GM18526 (cell line): ENCODE measurements around the gene KRABD2.

Source experiments
- POLR2A ChIP-seq: IDR thresholded peaks from 3 replicates; pipeline ENCODE4 v1.6.1; 2011; ENCODE audit not compliant: insufficient read length; ENCODE audit errors: extremely low read depth

The KRABD2 gene

DNA sequence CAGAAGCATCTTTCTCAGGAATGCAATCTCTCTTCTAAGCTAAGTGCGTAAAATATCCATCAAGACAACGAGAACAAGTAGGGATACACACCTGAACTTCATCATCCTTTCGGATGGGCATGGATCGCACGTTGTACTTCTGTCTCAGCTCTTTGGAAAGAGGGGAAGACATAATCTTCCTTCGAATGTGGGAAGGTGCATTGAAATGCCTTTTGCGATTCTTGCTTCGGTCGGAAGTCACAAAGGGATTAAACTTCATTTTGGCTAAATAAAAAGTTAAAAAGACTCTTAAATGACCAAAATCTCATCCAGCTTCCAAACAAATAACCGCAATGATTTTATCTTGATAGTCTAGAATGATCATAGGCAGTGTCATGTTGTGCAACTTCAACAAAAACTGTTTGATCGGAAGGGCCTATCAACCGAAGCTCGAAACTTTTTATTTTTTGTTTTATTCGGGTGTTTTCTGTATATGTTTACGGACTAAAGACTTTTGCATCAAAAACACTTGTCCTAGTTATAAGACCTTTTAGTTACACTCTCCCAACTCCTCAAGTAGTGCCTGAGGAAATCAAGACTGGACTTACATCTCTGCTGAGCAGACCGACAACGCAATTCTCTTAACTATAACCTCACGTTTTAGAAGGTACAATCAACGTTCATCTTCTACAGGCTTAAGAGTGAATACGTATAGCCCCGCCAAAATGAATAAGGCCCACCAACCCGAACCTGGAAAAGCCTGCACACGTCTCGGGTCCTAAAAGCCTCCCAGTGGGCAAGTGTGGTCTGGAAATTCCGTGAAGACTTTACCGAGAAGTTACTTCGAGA is 5.8 kb upstream of the KRABD2 start:
- no peak for TF ChIP-seq POLR2A

- TF ChIP-seq POLR2A, result no peak
Observed at GRCh38 chr17:8380049-8380448, 3.5 kb upstream of the KRABD2 start.

GRCh38 chr17:8377422-8377821 is 918 bp upstream of the KRABD2 start:
- TF ChIP-seq POLR2A, result no peak

- no peak for TF ChIP-seq POLR2A
Observed at GRCh38 chr17:8375738-8376259, 705 bp downstream of the KRABD2 start.

DNA sequence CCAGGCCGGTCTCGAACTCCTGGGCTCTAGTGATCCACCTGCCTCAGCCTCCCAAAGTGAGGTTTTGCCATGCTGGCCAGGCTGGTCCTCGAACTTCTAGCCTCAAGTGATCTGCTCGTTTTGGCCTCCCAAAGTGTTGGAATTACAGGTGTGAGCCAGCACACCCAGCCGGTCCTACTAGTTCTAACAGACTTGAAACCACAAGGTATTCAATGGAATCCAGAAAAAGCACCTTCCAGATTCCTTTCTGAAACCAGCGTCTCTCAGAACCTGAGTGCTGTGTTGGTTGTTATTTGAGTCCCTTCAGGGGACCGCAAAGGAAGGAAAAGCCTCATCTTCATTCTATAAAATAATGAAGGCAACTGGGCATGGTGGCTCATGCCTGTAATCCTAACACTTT is 4.1 kb downstream of the KRABD2 start:
- no peak for TF ChIP-seq POLR2A

GRCh38 chr17:8371786-8372185 is 4.7 kb downstream of the KRABD2 start:
- no peak for TF ChIP-seq POLR2A

DNA sequence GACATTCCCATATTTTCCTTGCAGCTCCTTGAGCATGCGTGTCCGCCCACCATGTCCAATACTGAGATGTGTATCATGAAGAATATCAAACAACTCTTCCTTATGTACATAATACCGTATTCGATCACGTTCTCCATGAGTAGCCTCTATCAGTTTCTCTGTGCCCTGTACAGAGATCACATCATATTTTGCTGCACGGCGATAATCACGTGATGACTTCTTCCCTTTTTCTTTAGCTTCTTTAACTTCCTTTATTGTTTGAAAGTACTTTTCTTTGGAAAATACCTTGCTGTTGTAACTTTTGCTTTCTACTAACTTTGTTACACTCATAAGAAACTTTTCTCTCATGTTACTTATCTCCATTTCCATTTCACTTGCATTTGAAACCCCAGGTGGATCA is 6.6 kb downstream of the KRABD2 start:
- TF ChIP-seq POLR2A, result no peak

- TF ChIP-seq POLR2A, result no peak
Observed at GRCh38 chr17:8368193-8368592, 8.3 kb downstream of the KRABD2 start.

DNA sequence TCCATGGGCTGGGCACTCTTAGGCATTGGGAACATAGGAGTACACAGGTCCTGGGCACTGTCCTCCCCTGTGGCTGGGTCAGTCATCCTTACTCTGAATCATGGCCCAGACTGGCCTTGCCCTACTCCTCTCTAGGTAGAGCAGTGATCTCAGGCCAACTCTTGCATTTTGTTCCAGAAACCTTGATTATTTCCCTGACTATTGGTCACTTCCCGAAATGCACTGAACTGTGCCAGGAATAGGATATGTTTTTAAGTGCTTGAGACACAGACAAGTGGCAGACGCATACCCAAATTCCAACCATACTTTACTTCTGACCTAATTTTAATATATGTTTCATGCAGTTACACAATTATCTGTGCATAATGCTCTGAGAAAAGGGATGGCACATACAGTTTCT is 10.3 kb downstream of the KRABD2 start:
- no peak for TF ChIP-seq POLR2A

DNA sequence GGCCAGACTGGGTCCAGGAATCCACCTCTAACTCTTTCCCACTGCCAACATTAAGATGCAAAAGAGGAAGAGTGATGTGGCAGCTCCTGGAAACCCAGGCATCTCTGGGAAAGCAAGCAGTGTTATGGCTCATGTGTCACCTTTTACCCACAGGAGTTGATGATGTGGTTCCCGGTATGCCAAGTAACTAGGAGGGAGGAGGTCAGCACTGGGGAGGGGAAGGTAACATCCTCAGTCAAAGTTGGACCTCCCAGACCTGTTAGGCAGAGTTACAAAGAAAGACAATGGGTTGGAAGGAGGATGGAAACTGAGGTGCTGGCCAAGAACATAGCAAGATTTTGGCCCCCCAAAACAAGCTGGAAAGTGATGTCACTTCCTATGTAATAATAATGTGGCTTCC is 11.4 kb downstream of the KRABD2 start:
- TF ChIP-seq POLR2A, result no peak

DNA sequence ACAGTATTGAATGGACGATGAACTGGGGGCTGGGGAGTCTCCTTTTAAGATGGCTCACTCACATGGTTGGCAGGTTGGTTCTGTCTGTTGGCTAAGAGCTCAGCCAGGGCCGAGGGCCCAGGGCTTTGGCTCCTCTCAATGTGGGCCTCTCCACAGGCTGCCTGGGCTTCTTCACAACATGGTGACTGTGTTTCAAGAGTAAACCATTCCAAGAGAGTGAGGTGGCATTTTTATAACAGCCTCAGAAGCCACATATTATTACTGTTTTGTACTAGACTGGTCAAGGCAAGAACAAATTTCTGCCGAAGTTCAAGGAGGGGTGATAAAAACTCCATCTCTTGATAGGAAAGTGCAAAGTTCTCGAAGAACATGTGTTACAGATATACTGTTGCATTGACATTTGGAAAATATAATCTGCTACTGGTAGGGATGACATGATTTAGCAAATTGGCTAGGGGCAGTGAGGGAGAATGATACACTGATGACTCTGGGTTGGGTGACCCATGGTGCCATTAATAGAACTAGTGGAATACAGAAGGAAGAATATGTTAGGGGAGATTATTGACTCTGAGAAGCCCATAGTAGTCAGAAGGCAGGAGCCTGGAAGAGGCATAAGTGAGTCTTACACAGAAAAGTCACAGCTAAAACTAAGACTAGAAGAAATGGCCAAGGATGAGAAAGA is 13.7 kb downstream of the KRABD2 start:
- no peak for TF ChIP-seq POLR2A

GRCh38 chr17:8360751-8361150 is 15.8 kb downstream of the KRABD2 start:
- no peak for TF ChIP-seq POLR2A

GRCh38 chr17:8360260-8360659 is 16.2 kb downstream of the KRABD2 start:
- no peak for TF ChIP-seq POLR2A

DNA sequence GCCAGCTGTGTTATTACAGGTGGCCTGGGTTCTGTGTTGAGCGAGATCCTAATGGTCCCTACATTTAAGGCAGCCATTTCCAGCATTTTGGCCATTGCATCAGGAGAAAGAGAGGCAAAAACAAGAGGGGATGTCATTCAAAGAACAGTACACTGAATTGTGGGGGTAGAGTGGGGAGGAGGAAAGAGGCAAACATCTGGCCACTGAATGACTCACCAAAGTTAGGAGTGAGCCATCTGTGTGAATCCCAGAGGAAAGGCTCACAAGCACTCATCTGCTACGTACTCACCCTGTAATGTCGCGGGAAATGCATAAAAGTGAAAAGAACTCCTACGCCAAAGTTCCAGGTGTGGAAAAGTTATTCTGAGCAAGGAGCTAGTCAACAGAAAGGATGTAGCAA is 16.7 kb downstream of the KRABD2 start:
- TF ChIP-seq POLR2A, result no peak

- no peak for TF ChIP-seq POLR2A
Observed at GRCh38 chr17:8357910-8358309, 18.6 kb downstream of the KRABD2 start.

DNA sequence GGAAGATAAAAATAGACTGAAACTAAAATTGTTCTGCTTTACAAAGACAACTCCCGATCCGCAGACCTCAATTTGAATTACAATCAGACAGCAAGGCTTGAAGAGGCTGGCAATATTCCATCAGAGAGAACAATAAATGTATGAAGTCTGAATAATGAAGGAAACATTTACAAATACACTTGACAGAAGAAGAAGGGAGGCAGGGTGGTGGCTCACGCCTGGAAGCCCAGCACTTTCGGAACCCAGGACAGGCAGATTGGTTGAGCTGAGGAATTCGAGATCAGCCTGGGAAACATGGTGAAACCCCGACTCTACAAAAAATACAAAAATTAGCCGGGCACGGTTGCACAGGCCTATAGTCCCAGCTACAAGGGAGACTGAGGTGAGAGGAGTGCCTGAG is 22.3 kb downstream of the KRABD2 start:
- TF ChIP-seq POLR2A, result no peak
